Adrenal gland (tissue), 12 donors: ENCODE data around the gene DAGLB. TPM values are rescaled to one million over a fixed set of nuclear protein-coding genes. Genes with fewer than 3 reads are reported as not detected.
A peak's percentile ranks its signal among the peaks of the same experiment; 100 is the strongest.
"Not testable (repeated sequence)": the region's sequence is repeated elsewhere in the genome, so short reads cannot be mapped to it uniquely, and the experiment has no call there.

ENCODE experiments used
- DNase-seq, 7 donors: peaks; one replicate each; pipeline ENCODE4 v3.0.0-alpha.2; 2019 to 2020
- H3K27ac ChIP-seq, 5 donors: fragments of 200-600 bp; sonication (generic) in 4 of 5; 1 replicate in 3 of 5; 2 replicates in 2 of 5; pipeline versions ENCODE4 v1.5.1 to v1.8.0; 2016 to 2020; ENCODE audit warnings: mild to moderate bottlenecking in 1 of 5
- H3K27me3 ChIP-seq: fragments of 200-600 bp; 2 replicates; pipeline ENCODE4 v1.8.0; 2021
- H3K36me3 ChIP-seq, 2 donors: fragments of 200-600 bp; replicated peaks in 1 of 2; 1 replicate in 1 of 2; 2 replicates in 1 of 2; pipeline versions ENCODE4 v1.5.1 to v1.8.0; 2018 to 2022
- H3K4me1 ChIP-seq, 2 donors: fragments of 200-600 bp; replicated peaks in 1 of 2; 1 replicate in 1 of 2; 2 replicates in 1 of 2; pipeline versions ENCODE4 v1.5.1 to v1.8.0; 2018 to 2021
- H3K4me3 ChIP-seq, 4 donors: fragments of 200-600 bp; sonication (generic) in 3 of 4; one replicate each; pipeline ENCODE4 v1.5.1; 2016 to 2018
- H3K9me3 ChIP-seq, 3 donors: fragments of 200-600 bp; sonication (generic) in 1 of 3; replicated peaks in 1 of 3; 1 replicate in 2 of 3; 2 replicates in 1 of 3; pipeline versions ENCODE4 v1.5.1 to v1.8.0; 2016 to 2021
- POLR2A ChIP-seq, 2 donors: fragments of 450-650 bp; IDR thresholded peaks; one replicate each; pipeline ENCODE4 v1.6.1; 2017; ENCODE audit warnings: antibody characterized with exemption in 2 of 2, mild to moderate bottlenecking in 2 of 2, moderate library complexity in 1 of 2
- WGBS, 4 donors: extraction: QIAGEN DNeasy Blood & Tissue Kit in 2 of 4; methylation state at CpG; one replicate each; pipeline versions ENCODE4 v1.1.5 to v1.1.7; 2013 to 2017; 5-methylcytosine and 5-hydroxymethylcytosine counted together
- intact Hi-C, 2 donors: fragments of 100-400 bp; cut with DNase I; formaldehyde crosslinking; loops; one replicate each; pipeline versions ENCODE4 v1.14.1 to v1.15.0; 2022 to 2023
- polyA plus RNA-seq, 3 donors: library from polyadenylated mRNA; stranded (reverse); fragments of 200-250 nt in 2 of 3; fragments of 350-450 nt in 1 of 3; fragmentation: Illumina TruSeq in 1 of 3; extraction: RNeasy Lipid Tissue Mini Kit (QIAGEN cat#74804) in 1 of 3; gene quantifications; one replicate each; pipeline ENCODE4 v1.2.3, GENCODE V29; 2013 to 2014
- total RNA-seq, 9 donors: library from RNA; depleted of rRNA in 4 of 9; stranded (reverse); fragments of >200 nt in 4 of 9; fragments of 120-200 nt in 1 of 9; fragmentation: NEBNext Ultra II Directional in 1 of 9; extraction: Animal tissue kit (Norgen Biotek cat#: 25700) in 1 of 9; gene quantifications; one replicate each; pipeline versions ENCODE4 v1.1.0 to v1.2.4, GENCODE V29; 2013 to 2023
- TF ChIP-seq, protein P1 (sequence below), 6 experiments: fragments of 450-650 bp in 4 of 6; fragments of 200-600 bp in 2 of 6; sonication (generic) in 1 of 6; IDR thresholded peaks; 1 replicate in 5 of 6; 2 replicates in 1 of 6; pipeline versions ENCODE4 v1.5.1 to v1.8.0; 2016 to 2021; ENCODE audit warnings: antibody characterized with exemption in 6 of 6, mild to moderate bottlenecking in 2 of 6, moderate library complexity in 1 of 6
- donor health status: healthy with polysubstance abuse.
- donor health status: Bipolar disorder and iron deficiency.
- donor health status: DM: yes; HTN: yes; CAD: no.
- donor health status: DM: no; HTN: no; CAD: no.
- donor health status: DM: no; HTN: no; CAD: no.
- donor health status: DM: yes; HTN: yes; CAD: no.

Gene DAGLB
- total and polyA plus RNA-seq, 12 donors = 19.8 to 56.7 (median 36.7) TPM

DNA sequence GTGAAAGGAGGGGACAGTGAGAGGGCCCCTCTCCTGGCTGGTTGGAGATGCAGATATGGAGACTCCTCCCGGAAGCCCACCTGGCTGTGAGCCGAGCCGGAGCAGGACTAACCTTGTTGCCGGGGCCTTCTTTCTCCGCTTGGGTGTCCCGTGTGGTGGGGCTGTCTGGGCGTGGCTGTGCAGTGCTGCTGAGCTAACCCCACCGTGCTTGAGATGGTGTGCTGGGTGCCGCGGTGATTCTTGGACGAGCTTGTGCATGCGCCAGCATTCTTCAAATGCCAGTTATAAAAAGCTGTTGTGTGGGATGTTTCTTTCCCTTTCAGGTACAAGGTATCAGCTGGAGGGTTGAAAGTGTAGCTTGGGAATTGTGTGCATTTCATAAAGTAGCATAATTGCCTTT, 48.8 kb downstream of the DAGLB start:
- intact Hi-C loops = no loop called here
- TF ChIP-seq, protein P1, sequence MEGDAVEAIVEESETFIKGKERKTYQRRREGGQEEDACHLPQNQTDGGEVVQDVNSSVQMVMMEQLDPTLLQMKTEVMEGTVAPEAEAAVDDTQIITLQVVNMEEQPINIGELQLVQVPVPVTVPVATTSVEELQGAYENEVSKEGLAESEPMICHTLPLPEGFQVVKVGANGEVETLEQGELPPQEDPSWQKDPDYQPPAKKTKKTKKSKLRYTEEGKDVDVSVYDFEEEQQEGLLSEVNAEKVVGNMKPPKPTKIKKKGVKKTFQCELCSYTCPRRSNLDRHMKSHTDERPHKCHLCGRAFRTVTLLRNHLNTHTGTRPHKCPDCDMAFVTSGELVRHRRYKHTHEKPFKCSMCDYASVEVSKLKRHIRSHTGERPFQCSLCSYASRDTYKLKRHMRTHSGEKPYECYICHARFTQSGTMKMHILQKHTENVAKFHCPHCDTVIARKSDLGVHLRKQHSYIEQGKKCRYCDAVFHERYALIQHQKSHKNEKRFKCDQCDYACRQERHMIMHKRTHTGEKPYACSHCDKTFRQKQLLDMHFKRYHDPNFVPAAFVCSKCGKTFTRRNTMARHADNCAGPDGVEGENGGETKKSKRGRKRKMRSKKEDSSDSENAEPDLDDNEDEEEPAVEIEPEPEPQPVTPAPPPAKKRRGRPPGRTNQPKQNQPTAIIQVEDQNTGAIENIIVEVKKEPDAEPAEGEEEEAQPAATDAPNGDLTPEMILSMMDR (IDR thresholded peaks at IDR 0.05) = no peak
- no peak for TF ChIP-seq POLR2A (IDR thresholded peaks at IDR 0.05)
- peaks cover 25 to 62% of the 10 kb centered on the region in 2 donors for H3K4me1 ChIP-seq

GRCh38 chr7:6397759-6398495, 49.8 kb downstream of the DAGLB start:
- H3K27me3 ChIP-seq, H3K9me3 ChIP-seq, intact Hi-C loops, H3K4me3 ChIP-seq: not testable (repeated sequence)
- Histone ChIP-seq H3K4me1 (peaks cover 35 to 72% of the 10 kb centered on the region in 2 donors), H3K27ac (peak overlapping the region in 3 of 5 donors; percentile 4 to 45 (median 44)), H3K36me3 (peaks cover 0 to 19% of the 10 kb centered on the region in 2 donors)
- 78 to 86% (median 82%) methylated on average over 9 to 15 of the region's 15 CpGs for WGBS, 4 donors
- DNase-seq = peak in 1 of 7 donors; percentile 16

More for the DNA sequence above, 48.8 kb downstream of the DAGLB start:
- H3K9me3 ChIP-seq = no peaks in the 10 kb centered on the region
- peaks cover 0 to 29% of the 10 kb centered on the region in 2 donors for H3K36me3 ChIP-seq
- DNase-seq = peak in 1 of 7 donors; percentile 40
- 48 to 68% (median 62%) methylated on average over 4 to 12 of the region's 12 CpGs for WGBS, 4 donors
- H3K27ac ChIP-seq = peak overlapping the region in 1 of 5 donors; percentile 40
- H3K4me3 ChIP-seq = no peak overlapping the region
- H3K27me3 ChIP-seq = no peaks in the 10 kb centered on the region

- H3K4me3 ChIP-seq = no peak overlapping the region
- DNase-seq = peak in 5 of 7 donors; percentile 45 to 69 (median 58)
- TF ChIP-seq POLR2A (IDR thresholded peaks at IDR 0.05) = no peak
- TF ChIP-seq, protein P1 (IDR thresholded peaks at IDR 0.05) = no peak
- no peaks in the 10 kb centered on the region for H3K27me3 ChIP-seq
- H3K9me3 ChIP-seq = no peaks in the 10 kb centered on the region
- H3K27ac ChIP-seq = peak overlapping the region in 3 of 5 donors; percentile 48 to 76 (median 66)
- peaks cover 0 to 11% of the 10 kb centered on the region in 2 donors for H3K36me3 ChIP-seq
- H3K4me1 ChIP-seq = peaks cover 35 to 73% of the 10 kb centered on the region in 2 donors
- 54 to 64% (median 58%) methylated on average over 23 of the region's 23 CpGs for WGBS, 4 donors
- intact Hi-C loops = no loop called here
Measured at GRCh38 chr7:6395898-6396595, 51.7 kb downstream of the DAGLB start.

DNA sequence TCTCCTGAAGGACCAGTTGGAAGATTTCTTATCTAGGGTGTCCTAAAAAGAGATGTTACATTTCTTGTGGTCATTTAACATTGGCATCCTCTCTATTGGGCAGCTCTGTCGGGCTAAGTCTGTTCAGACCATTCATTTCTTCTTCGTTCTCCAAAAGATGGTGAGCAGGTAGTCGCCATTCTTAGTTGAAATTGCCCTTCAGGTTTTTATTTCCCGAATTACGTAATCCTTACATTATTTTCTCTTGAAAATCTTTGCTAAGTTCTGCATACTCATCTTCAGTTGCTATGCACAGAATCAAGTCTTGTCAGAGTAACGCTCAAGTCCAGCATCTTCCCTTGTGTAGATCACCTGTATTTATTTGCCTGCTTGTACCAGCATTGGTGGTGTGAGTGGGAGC, 53.6 kb downstream of the DAGLB start:
- intact Hi-C loops = no loop called here

More for the DNA sequence above, 53.6 kb downstream of the DAGLB start:
- peak overlapping the region in 4 of 5 donors; percentile 39 to 87 (median 72) for H3K27ac ChIP-seq
- no peak for DNase-seq
- TF ChIP-seq, protein P1 (IDR thresholded peaks at IDR 0.05) = no peak
- no peak for TF ChIP-seq POLR2A (IDR thresholded peaks at IDR 0.05)
- H3K27me3 ChIP-seq = no peaks in the 10 kb centered on the region
- H3K4me3 ChIP-seq = no peak overlapping the region
- 89 to 95% (median 92%) methylated on average over 6 of the region's 6 CpGs for WGBS, 4 donors
- H3K4me1 ChIP-seq = peaks cover 23 to 64% of the 10 kb centered on the region in 2 donors
- H3K36me3 ChIP-seq = peaks cover 0 to 20% of the 10 kb centered on the region in 2 donors
- H3K9me3 ChIP-seq = no peaks in the 10 kb centered on the region
